ENCODE results near the gene GALNT2. TPM values are rescaled to one million over a fixed set of nuclear protein-coding genes. Genes with fewer than 3 reads are reported as not detected.

The GALNT2 gene
- total and polyA plus RNA-seq, 2 of the 4 experiments (the other 2 are of a cell fraction): 50.4 to 189 TPM

- Histone ChIP-seq H4K5ac (ENCODE audit: low read depth, low read length) (no peak overlapping the region), H3K18ac (ENCODE audit: low read depth, low read length) (no peak overlapping the region), H4K91ac (ENCODE audit: insufficient read depth, low read depth, low read length) (no peak overlapping the region), H3K27ac (ENCODE audit: insufficient read depth, low read length) (no peak overlapping the region), H3K36me3 (ENCODE audit: control insufficient read depth, insufficient read depth, low read length) (peaks cover 2% of the 10 kb centered on the region; the same call in 1 of the 2 replicates), H3K4me3 (ENCODE audit: insufficient read depth, low read depth, low read length) (no peak overlapping the region), H2AK9ac (replicated peaks; ENCODE audit: low read depth, low read length, poor library complexity) (no peak overlapping the region), H3K4me2 (ENCODE audit: low read depth, low read length) (no peak overlapping the region), H2AK5ac (ENCODE audit: low read depth, low read length) (no peak overlapping the region), H3K27me3 (ENCODE audit: control insufficient read depth, insufficient read depth, low read length) (no peaks in the 10 kb centered on the region), H4K8ac (ENCODE audit: low read depth in 2 of 2, low read length in 2 of 2) (no peak overlapping the region), H2BK20ac (ENCODE audit: low read depth, low read length) (no peak overlapping the region), H3K79me1 (ENCODE audit: low read depth in 1 of 2, low read length in 2 of 2) (peaks cover 56 to 78% of the 10 kb centered on the region in 2 experiments), H3K14ac (replicated peaks; ENCODE audit: low read depth, low read length) (no peak overlapping the region), H3K9me1 (ENCODE audit: insufficient read depth, low read length) (peaks cover 22% of the 10 kb centered on the region), H2BK120ac (ENCODE audit: low read depth, low read length) (no peak overlapping the region), H3K23ac (ENCODE audit: low read depth, low read length) (no peak overlapping the region), H3K4ac (ENCODE audit: low read depth, low read length) (no peak overlapping the region), H4K20me1 (ENCODE audit: insufficient read depth, low read length) (peaks cover 64% of the 10 kb centered on the region), H2AFZ (replicated peaks; ENCODE audit: low read length, poor library complexity) (no peak overlapping the region), H3K56ac (ENCODE audit: extremely low read depth, insufficient read depth, low read length) (no peak overlapping the region), H3K9me3 (ENCODE audit: control insufficient read depth, insufficient read depth, low read length) (no peaks in the 10 kb centered on the region), H3K4me1 (ENCODE audit: control insufficient read depth, insufficient read depth, low read length) (peaks cover 23% of the 10 kb centered on the region), H3K9ac (ENCODE audit: low read depth, low read length) (no peak overlapping the region), H2BK5ac (ENCODE audit: low read depth, low read length, poor library complexity, severe bottlenecking) (no peak overlapping the region), H2BK15ac (ENCODE audit: low read depth, low read length) (no peak overlapping the region)
- in situ Hi-C loops (cut with MboI; ENCODE audit: low sequenced_read_pairs): no loop called here
- intact Hi-C loops (cut with micrococcal nuclease): no loop called here
- TF ChIP-seq ELK1 (IDR thresholded peaks at IDR 0.05; ENCODE audit: borderline replicate concordance, low read depth, low read length) (no peak), USF2 (IDR thresholded peaks at IDR 0.05; ENCODE audit: low read depth, low read length) (no peak), MAFK (IDR thresholded peaks at IDR 0.05; ENCODE audit: low read depth, low read length) (no peak), MAZ (IDR thresholded peaks at IDR 0.05; ENCODE audit: borderline replicate concordance, low read depth, low read length) (no peak), NFE2L2 (IDR thresholded peaks at IDR 0.05; ENCODE audit: low read depth, low read length) (no peak), CTCF (conservative IDR thresholded peaks at IDR 0.05; ENCODE audit: low read depth, low read length) (no peak), FOS (IDR thresholded peaks at IDR 0.05; ENCODE audit: low read depth, low read length) (no peak), MXI1 (IDR thresholded peaks at IDR 0.05; ENCODE audit: borderline replicate concordance, low read depth, low read length) (no peak), RCOR1 (IDR thresholded peaks at IDR 0.05; ENCODE audit: insufficient replicate concordance, low read length) (no peak), RFX5 (IDR thresholded peaks at IDR 0.05; ENCODE audit: low read depth, low read length) (no peak), BHLHE40 (IDR thresholded peaks at IDR 0.05; ENCODE audit: low read depth, low read length) (no peak), RAD21 (IDR thresholded peaks at IDR 0.05; ENCODE audit: low read length) (no peak), CHD1 (IDR thresholded peaks at IDR 0.05; ENCODE audit: low read depth, low read length) (no peak), POLR2A (IDR thresholded peaks at IDR 0.05; ENCODE audit: low read depth, low read length) (no peak)
- BruUV-seq (replicated peaks): no TSS peak
- CTCF ChIA-PET: interaction anchor here (1.2 kb wide), 1 partner anchor 55 kb away, joined by 3 read pairs; no protein-coding TSS in a partner anchor
- ATAC-seq (ENCODE audit: low read depth): no peak
- POLR2A ChIA-PET (ENCODE audit: unreplicated experiment): no interaction called here
- dilution Hi-C loops (cut with HindIII; ENCODE audit: low sequenced_read_pairs, unreplicated experiment): no loop called here
- 100% methylated on average over 3 of the region's 11 CpGs; no CpG with 5 or more reads in 1 of the 2 experiments for WGBS, 2 experiments (ENCODE audit: extremely low coverage in 2 of 2, insufficient read length in 1 of 2)
- DNase-seq: no peak
Observed at GRCh38 chr1:230173187-230173975, 106.3 kb downstream of the GALNT2 start.

All from IMR-90 (cell line).